CD4-positive, CD25-positive, alpha-beta regulatory T cell (primary cell): ENCODE data around the gene MFAP1. TPM values are rescaled to one million over a fixed set of nuclear protein-coding genes. Genes with fewer than 3 reads are reported as not detected.

Experiments
- ATAC-seq, 2 donors: fragments of 150-1000 bp; cut with Tn5 transposase; one replicate each; pipeline ENCODE4 v1.10.0; 2021; ENCODE audit warnings: low read depth in 2 of 2, moderate number of reproducible peaks in 2 of 2, moderate library complexity in 1 of 2
- DNase-seq, 3 donors: peaks; one replicate each; pipeline versions ENCODE4 v3.0.0 to v3.0.0-alpha.2; 2012 to 2022; ENCODE audit warnings: mixed read lengths in 1 of 3
- H3K27ac ChIP-seq: one replicate; pipeline ENCODE4 v1.7.0; 2013; ENCODE audit warnings: mild to moderate bottlenecking, low read length; ENCODE audit not compliant: insufficient read depth, poor library complexity, severe bottlenecking
- H3K27me3 ChIP-seq: one replicate; pipeline ENCODE4 v1.7.0; 2013; ENCODE audit warnings: low read length; ENCODE audit not compliant: control insufficient read depth, insufficient read depth
- H3K36me3 ChIP-seq: one replicate; pipeline ENCODE4 v1.7.0; 2013; ENCODE audit warnings: mild to moderate bottlenecking, low read length, moderate library complexity; ENCODE audit not compliant: control insufficient read depth, insufficient read depth
- H3K4me1 ChIP-seq: 2 replicates; pipeline ENCODE4 v1.7.0; 2013; ENCODE audit warnings: mild to moderate bottlenecking, low read length; ENCODE audit not compliant: insufficient read depth, control insufficient read depth, poor library complexity, severe bottlenecking
- H3K4me3 ChIP-seq: one replicate; pipeline ENCODE4 v1.7.0; 2013; ENCODE audit warnings: low read depth, mild to moderate bottlenecking, low read length, moderate library complexity
- H3K9me3 ChIP-seq, 2 experiments: 1 replicate in 1 of 2; 2 replicates in 1 of 2; pipeline ENCODE4 v1.7.0; 2013; ENCODE audit warnings: low read length in 2 of 2, mild to moderate bottlenecking in 1 of 2, moderate library complexity in 1 of 2; ENCODE audit not compliant: control insufficient read depth in 2 of 2
- H3K27ac Mint-ChIP-seq, 3 donors: one replicate each; pipeline ENCODE4 v1.8.0; 2020 to 2022; ENCODE audit warnings: mild to moderate bottlenecking in 3 of 3, mixed read lengths in 3 of 3, moderate library complexity in 2 of 3
- H3K27me3 Mint-ChIP-seq: one replicate; pipeline ENCODE4 v1.8.0; 2022; ENCODE audit warnings: mild to moderate bottlenecking, mixed read lengths
- H3K36me3 Mint-ChIP-seq: one replicate; pipeline ENCODE4 v1.8.0; 2020; ENCODE audit warnings: mixed read lengths
- H3K4me1 Mint-ChIP-seq, 4 donors: one replicate each; pipeline ENCODE4 v1.8.0; 2020 to 2022; ENCODE audit warnings: mixed read lengths in 4 of 4, mild to moderate bottlenecking in 1 of 4
- H3K4me3 Mint-ChIP-seq, 4 donors: one replicate each; pipeline ENCODE4 v1.8.0; 2020 to 2022; ENCODE audit warnings: mild to moderate bottlenecking in 4 of 4, mixed read lengths in 4 of 4, moderate library complexity in 3 of 4
- H3K9me3 Mint-ChIP-seq, 7 donors: one replicate each; pipeline ENCODE4 v1.8.0; 2020 to 2022; ENCODE audit warnings: mixed read lengths in 7 of 7, mild to moderate bottlenecking in 3 of 7, moderate library complexity in 2 of 7
- polyA plus RNA-seq, 4 donors: library from polyadenylated mRNA; unstranded; fragments of 300-500 nt; fragmentation: Illumina TruSeq; gene quantifications; one replicate each; pipeline ENCODE4 v1.2.3, GENCODE V29; 2021
- total RNA-seq: library from RNA; stranded (reverse); gene quantifications from one replicate; pipeline ENCODE4 v1.2.3, GENCODE V29; 2022

Gene MFAP1
- total and polyA plus RNA-seq, 5 donors from 2014 or later, result 12.7 to 24.8 (median 17.1) TPM

- peaks cover 2% of the 10 kb centered on the region for H3K4me1 ChIP-seq
- Mint-ChIP-seq H3K27ac (peak overlapping the region in 1 of 3 donors; percentile 38), H3K9me3 (no peaks in the 10 kb centered on the region), H3K27me3 (no peaks in the 10 kb centered on the region), H3K4me3 (no peak overlapping the region), H3K36me3 (peaks cover 37% of the 10 kb centered on the region), H3K4me1 (peaks cover 0 to 8% (median 5%) of the 10 kb centered on the region in 4 donors)
- ATAC-seq (no peak), DNase-seq (no peak)
- H3K27ac ChIP-seq, result no peak overlapping the region
- no peaks in the 10 kb centered on the region for H3K9me3 ChIP-seq
- peaks cover 62% of the 10 kb centered on the region for H3K36me3 ChIP-seq
- no peak overlapping the region for H3K4me3 ChIP-seq
- no peaks in the 10 kb centered on the region for H3K27me3 ChIP-seq
Measured at GRCh38 chr15:43771816-43772215, 52.7 kb downstream of the MFAP1 start.

- Mint-ChIP-seq H3K27ac (peak overlapping the region in 2 of 3 donors; percentile 45 to 70), H3K27me3 (no peaks in the 10 kb centered on the region), H3K9me3 (no peaks in the 10 kb centered on the region), H3K4me1 (peaks cover 0 to 7% (median 4%) of the 10 kb centered on the region in 4 donors), H3K4me3 (no peak overlapping the region), H3K36me3 (peaks cover 45% of the 10 kb centered on the region)
- ATAC-seq, result peak; percentile 71 to 74
- no peaks in the 10 kb centered on the region for H3K27me3 ChIP-seq
- no peak overlapping the region for H3K4me3 ChIP-seq
- H3K9me3 ChIP-seq, result no peaks in the 10 kb centered on the region
- H3K27ac ChIP-seq, result no peak overlapping the region
- peak; percentile 40 to 68 (median 53) for DNase-seq
- H3K4me1 ChIP-seq, result no peaks in the 10 kb centered on the region
- peaks cover 83% of the 10 kb centered on the region for H3K36me3 ChIP-seq
Measured at GRCh38 chr15:43769584-43770228, 54.8 kb downstream of the MFAP1 start.

- ATAC-seq (no peak), DNase-seq (no peak)
- Histone ChIP-seq H3K27ac (no peak overlapping the region), H3K4me3 (no peak overlapping the region), H3K36me3 (peaks cover 93% of the 10 kb centered on the region), H3K4me1 (no peaks in the 10 kb centered on the region), H3K9me3 (no peaks in the 10 kb centered on the region), H3K27me3 (no peaks in the 10 kb centered on the region)
- H3K27ac Mint-ChIP-seq, result no peak overlapping the region
- peaks cover 0 to 17% (median 4%) of the 10 kb centered on the region in 4 donors for H3K4me1 Mint-ChIP-seq
- H3K4me3 Mint-ChIP-seq, result no peak overlapping the region
- H3K27me3 Mint-ChIP-seq, result no peaks in the 10 kb centered on the region
- peaks cover 32% of the 10 kb centered on the region for H3K36me3 Mint-ChIP-seq
- H3K9me3 Mint-ChIP-seq, result no peaks in the 10 kb centered on the region
Measured at GRCh38 chr15:43763819-43764446, 60.6 kb downstream of the MFAP1 start.

- Mint-ChIP-seq H3K9me3 (no peaks in the 10 kb centered on the region), H3K36me3 (peaks cover 29% of the 10 kb centered on the region), H3K4me1 (peaks cover 0 to 17% (median 4%) of the 10 kb centered on the region in 4 donors), H3K27ac (peak overlapping the region in 1 of 3 donors; percentile 49), H3K27me3 (no peaks in the 10 kb centered on the region), H3K4me3 (no peak overlapping the region)
- ATAC-seq (no peak), DNase-seq (no peak)
- peaks cover 88% of the 10 kb centered on the region for H3K36me3 ChIP-seq
- H3K4me1 ChIP-seq, result no peaks in the 10 kb centered on the region
- no peak overlapping the region for H3K27ac ChIP-seq
- H3K9me3 ChIP-seq, result no peaks in the 10 kb centered on the region
- H3K27me3 ChIP-seq, result no peaks in the 10 kb centered on the region
- H3K4me3 ChIP-seq, result no peak overlapping the region
Measured at GRCh38 chr15:43762824-43763223, 61.7 kb downstream of the MFAP1 start.

Other genes with a start within 250 kb of the MFAP1 start
- 34.0 TPM for gene PPIP5K1, start 234.5 kb downstream of the MFAP1 start, total RNA-seq
- 1 to 10 TPM; 4.3 to 7.1 (median 5.7) TPM for gene PPIP5K1, start 234.5 kb downstream of the MFAP1 start, polyA plus RNA-seq
- not detected for gene CKMT1B, start 230.7 kb downstream of the MFAP1 start, total RNA-seq
- gene CKMT1B, start 230.7 kb downstream of the MFAP1 start, polyA plus RNA-seq, result not detected
- 1.5 TPM for gene STRC, start 205.9 kb downstream of the MFAP1 start, total RNA-seq
- not detected for gene STRC, start 205.9 kb downstream of the MFAP1 start, polyA plus RNA-seq
- 6.3 TPM for gene CATSPER2, start 175.8 kb downstream of the MFAP1 start, total RNA-seq
- 1 to 10 TPM in 1 of 4 donors, under 1 TPM in 3; 0.17 to 1.5 (median 0.51) TPM for gene CATSPER2, start 175.8 kb downstream of the MFAP1 start, polyA plus RNA-seq
- not detected for gene CKMT1A, start 130.8 kb downstream of the MFAP1 start, total RNA-seq
- gene CKMT1A, start 130.8 kb downstream of the MFAP1 start, polyA plus RNA-seq, result not detected
- 156 TPM for gene PDIA3, start 78.3 kb downstream of the MFAP1 start, total RNA-seq
- 100 to 1,000 TPM; 204 to 305 (median 256) TPM for gene PDIA3, start 78.3 kb downstream of the MFAP1 start, polyA plus RNA-seq
- gene ELL3, start 47.7 kb downstream of the MFAP1 start, total RNA-seq, result 0.99 TPM
- 1 to 10 TPM in 2 of 4 donors, under 1 TPM in 1, not detected in 1; 0.23 to 2.2 (median 1.8) TPM for gene ELL3, start 47.7 kb downstream of the MFAP1 start, polyA plus RNA-seq
- 400 TPM for gene SERF2, start 32.4 kb downstream of the MFAP1 start, total RNA-seq
- gene SERF2, start 32.4 kb downstream of the MFAP1 start, polyA plus RNA-seq, result 1,000 to 10,000 TPM; 1,866 to 2,414 (median 2,080) TPM
- not detected for gene SERINC4, start 24.5 kb downstream of the MFAP1 start, total RNA-seq
- gene SERINC4, start 24.5 kb downstream of the MFAP1 start, polyA plus RNA-seq, result 1 to 10 TPM; 1.2 to 2.8 (median 2.3) TPM
- 19.7 TPM for gene HYPK, start 24.1 kb downstream of the MFAP1 start, total RNA-seq
- gene HYPK, start 24.1 kb downstream of the MFAP1 start, polyA plus RNA-seq, result 10 to 100 TPM in 3 of 4 donors, 1 to 10 TPM in 1; 6.4 to 15.2 (median 11.8) TPM
- 13.9 TPM for gene WDR76, start 2.3 kb upstream of the MFAP1 start, total RNA-seq
- gene WDR76, start 2.3 kb upstream of the MFAP1 start, polyA plus RNA-seq, result 10 to 100 TPM; 12.1 to 14.1 (median 12.4) TPM